NCI-H128 (cell line): ENCODE measurements around the gene TCP11L1.
"Not testable (repeated sequence)": the region's sequence is repeated elsewhere in the genome, so short reads cannot be mapped to it uniquely, and the experiment has no call there.

Source experiments
- DNase-seq: peaks from one replicate; lab custom pipeline; 2025; ENCODE audit not compliant: unreplicated experiment; lab: John Stamatoyannopoulos, UW

Gene TCP11L1

GRCh38 chr11:33029218-33029617 is 10.2 kb upstream of the TCP11L1 start:
- not testable (repeated sequence) for DNase-seq

GRCh38 chr11:33033493-33033892 is 5.9 kb upstream of the TCP11L1 start:
- no peak for DNase-seq

- DNase-seq: no peak
Observed at GRCh38 chr11:33035011-33035410, 4.4 kb upstream of the TCP11L1 start.

GRCh38 chr11:33040033-33040861 is 875 bp downstream of the TCP11L1 start:
- no peak for DNase-seq

- DNase-seq: no peak
Observed at GRCh38 chr11:33040862-33041453, 1.6 kb downstream of the TCP11L1 start.

GRCh38 chr11:33043221-33043830 is 4.0 kb downstream of the TCP11L1 start:
- DNase-seq: no peak

- DNase-seq: no peak
Observed at GRCh38 chr11:33044285-33044756, 4.9 kb downstream of the TCP11L1 start.

- DNase-seq: no peak
Observed at GRCh38 chr11:33045551-33046255, 6.3 kb downstream of the TCP11L1 start.

- DNase-seq: not testable (repeated sequence)
Observed at GRCh38 chr11:33048701-33049100, 9.3 kb downstream of the TCP11L1 start.

- DNase-seq: peak; percentile 14
Observed at GRCh38 chr11:33049565-33050408, 10.4 kb downstream of the TCP11L1 start.

GRCh38 chr11:33052231-33052630 is 12.9 kb downstream of the TCP11L1 start:
- DNase-seq: no peak

GRCh38 chr11:33055375-33055774 is 16.0 kb downstream of the TCP11L1 start:
- DNase-seq: no peak

- DNase-seq: no peak
Observed at GRCh38 chr11:33057284-33057683, 17.9 kb downstream of the TCP11L1 start.

GRCh38 chr11:33059331-33060007 is 20.1 kb downstream of the TCP11L1 start:
- no peak for DNase-seq

- no peak for DNase-seq
Observed at GRCh38 chr11:33060271-33060670, 20.9 kb downstream of the TCP11L1 start.

GRCh38 chr11:33062137-33062536 is 22.8 kb downstream of the TCP11L1 start:
- DNase-seq: no peak

- no peak for DNase-seq
Observed at GRCh38 chr11:33063326-33063881, 24.0 kb downstream of the TCP11L1 start.

- DNase-seq: no peak
Observed at GRCh38 chr11:33064033-33064825, 24.9 kb downstream of the TCP11L1 start.

- DNase-seq: no peak
Observed at GRCh38 chr11:33064866-33065265, 25.5 kb downstream of the TCP11L1 start.
